H9 (cell line): ENCODE results near the gene ACTL8. TPM values are rescaled to one million over a fixed set of nuclear protein-coding genes. Genes with fewer than 3 reads are reported as not detected.

Source experiments
- DNase-seq: peaks from one replicate; pipeline ENCODE4 v3.0.0-alpha.2; 2017
- H2AFZ ChIP-seq: one replicate; pipeline ENCODE4 v1.6.1; 2013; ENCODE audit warnings: mild to moderate bottlenecking, low read length, control low read depth, moderate library complexity
- H2AK5ac ChIP-seq: 2 replicates; pipeline ENCODE4 v1.6.1; 2013; ENCODE audit warnings: low read length, control low read depth, mixed read lengths; ENCODE audit not compliant: insufficient read length
- H2BK120ac ChIP-seq: one replicate; pipeline ENCODE4 v1.6.1; 2013; ENCODE audit warnings: low read depth, mild to moderate bottlenecking, low read length, control low read depth, inconsistent platforms; ENCODE audit not compliant: poor library complexity, severe bottlenecking
- H2BK12ac ChIP-seq: 2 replicates; pipeline ENCODE4 v1.6.1; 2013; ENCODE audit warnings: low read length, control low read depth, mixed read lengths, low read depth; ENCODE audit not compliant: insufficient read length
- H2BK15ac ChIP-seq: 2 replicates; pipeline ENCODE4 v1.6.1; 2013; ENCODE audit warnings: low read depth, low read length, control low read depth
- H2BK20ac ChIP-seq: one replicate; pipeline ENCODE4 v1.6.1; 2013; ENCODE audit warnings: low read depth, mild to moderate bottlenecking, low read length, control low read depth, inconsistent platforms; ENCODE audit not compliant: poor library complexity, severe bottlenecking
- H2BK5ac ChIP-seq: 2 replicates; pipeline ENCODE4 v1.6.1; 2013; ENCODE audit warnings: low read length, control low read depth, mixed read lengths; ENCODE audit not compliant: insufficient read length
- H3K14ac ChIP-seq: 2 replicates; pipeline ENCODE4 v1.6.1; 2013; ENCODE audit warnings: low read length, control low read depth; ENCODE audit not compliant: insufficient read depth
- H3K18ac ChIP-seq: 2 replicates; pipeline ENCODE4 v1.6.1; 2013; ENCODE audit warnings: low read depth, mild to moderate bottlenecking, mixed read lengths, low read length, control low read depth; ENCODE audit not compliant: insufficient read length
- H3K23ac ChIP-seq: 2 replicates; pipeline ENCODE4 v1.6.1; 2013; ENCODE audit warnings: low read length, control low read depth, mixed read lengths, low read depth; ENCODE audit not compliant: insufficient read length
- H3K23me2 ChIP-seq: 2 replicates; pipeline ENCODE4 v1.6.1; 2013; ENCODE audit warnings: low read depth, mild to moderate bottlenecking, mixed read lengths, low read length, control low read depth; ENCODE audit not compliant: insufficient read length, poor library complexity, severe bottlenecking
- H3K27ac ChIP-seq: 2 replicates; pipeline ENCODE4 v1.5.1; 2013; ENCODE audit warnings: low read length, control low read depth, mixed read lengths, low read depth; ENCODE audit not compliant: insufficient read length
- H3K27me3 ChIP-seq: 2 replicates; pipeline ENCODE4 v1.6.1; 2013; ENCODE audit warnings: low read length, control low read depth, inconsistent platforms; ENCODE audit not compliant: insufficient read depth
- H3K4ac ChIP-seq: 2 replicates; pipeline ENCODE4 v1.6.1; 2013; ENCODE audit warnings: low read depth, mild to moderate bottlenecking, control low read depth, inconsistent platforms, low read length, moderate library complexity
- H3K4me1 ChIP-seq: 2 replicates; pipeline ENCODE4 v1.6.1; 2013; ENCODE audit warnings: low read length, control low read depth, inconsistent platforms; ENCODE audit not compliant: insufficient read depth
- H3K4me2 ChIP-seq: 2 replicates; pipeline ENCODE4 v1.6.1; 2013; ENCODE audit warnings: low read length, control low read depth, mixed read lengths; ENCODE audit not compliant: insufficient read length, insufficient read depth
- H3K56ac ChIP-seq: 2 replicates; pipeline ENCODE4 v1.6.1; 2013; ENCODE audit warnings: low read depth, mild to moderate bottlenecking, mixed read lengths, low read length, control low read depth; ENCODE audit not compliant: insufficient read length
- H3K79me1 ChIP-seq: 2 replicates; pipeline ENCODE4 v1.6.1; 2013; ENCODE audit warnings: low read depth, mild to moderate bottlenecking, moderate library complexity, low read length, control low read depth, inconsistent platforms; ENCODE audit not compliant: insufficient read depth, poor library complexity, severe bottlenecking
- H3K79me2 ChIP-seq: 2 replicates; pipeline ENCODE4 v1.6.1; 2013; ENCODE audit warnings: low read length, control low read depth, inconsistent platforms; ENCODE audit not compliant: insufficient read depth
- H3K9ac ChIP-seq: 2 replicates; pipeline ENCODE4 v1.6.1; 2013; ENCODE audit warnings: low read length, control low read depth, mixed read lengths; ENCODE audit not compliant: insufficient read length; ENCODE audit errors: extremely low read depth
- H3K9me3 ChIP-seq: one replicate; pipeline ENCODE4 v1.6.1; 2013; ENCODE audit warnings: low read depth, low read length, inconsistent platforms; ENCODE audit not compliant: control insufficient read depth
- H3T11ph ChIP-seq: one replicate; pipeline ENCODE4 v1.6.1; 2013; ENCODE audit warnings: mild to moderate bottlenecking, low read length, control low read depth, inconsistent platforms
- H4K20me1 ChIP-seq: one replicate; pipeline ENCODE4 v1.6.1; 2013; ENCODE audit not compliant: control insufficient read depth, insufficient read length, insufficient read depth
- H4K5ac ChIP-seq: 2 replicates; pipeline ENCODE4 v1.6.1; 2013; ENCODE audit warnings: low read depth, mild to moderate bottlenecking, mixed read lengths, low read length, control low read depth; ENCODE audit not compliant: insufficient read length
- H4K8ac ChIP-seq: replicated peaks from 2 replicates; pipeline ENCODE4 v1.6.1; 2013; ENCODE audit warnings: low read length, control low read depth, mixed read lengths, low read depth; ENCODE audit not compliant: insufficient read length
- H4K91ac ChIP-seq: 2 replicates; pipeline ENCODE4 v1.6.1; 2013; ENCODE audit warnings: low read depth, mild to moderate bottlenecking, moderate library complexity, mixed read lengths, low read length, control low read depth; ENCODE audit not compliant: insufficient read length
- H3K27ac Mint-ChIP-seq, 3 experiments: 2 replicates in 2 of 3; 3 replicates in 1 of 3; pipeline ENCODE4 v1.8.0; 2020 to 2021; ENCODE audit warnings: mixed read lengths in 3 of 3, mild to moderate bottlenecking in 1 of 3, moderate library complexity in 1 of 3
- H3K27me3 Mint-ChIP-seq: 2 replicates; pipeline ENCODE4 v1.8.0; 2021; ENCODE audit warnings: low read depth, mild to moderate bottlenecking, moderate library complexity, mixed read lengths
- H3K36me3 Mint-ChIP-seq, 3 experiments: 2 replicates in 2 of 3; 3 replicates in 1 of 3; pipeline ENCODE4 v1.8.0; 2020 to 2021; ENCODE audit warnings: low read depth in 3 of 3, mixed read lengths in 3 of 3; ENCODE audit not compliant: insufficient read depth in 1 of 3
- H3K4me1 Mint-ChIP-seq, 2 experiments: 2 replicates each; pipeline ENCODE4 v1.8.0; 2020; ENCODE audit warnings: mixed read lengths in 2 of 2
- H3K4me3 Mint-ChIP-seq, 2 experiments: 2 replicates in 1 of 2; 3 replicates in 1 of 2; pipeline ENCODE4 v1.8.0; 2020 to 2021; ENCODE audit warnings: mild to moderate bottlenecking in 2 of 2, mixed read lengths in 2 of 2, moderate library complexity in 1 of 2
- H3K9me3 Mint-ChIP-seq, 2 experiments: 2 replicates in 1 of 2; 3 replicates in 1 of 2; pipeline ENCODE4 v1.8.0; 2020; ENCODE audit warnings: mild to moderate bottlenecking in 2 of 2, mixed read lengths in 2 of 2, moderate library complexity in 1 of 2
- WGBS: extraction: QIAGEN DNeasy Blood & Tissue Kit; methylation state at CpG from one replicate; pipeline ENCODE4 v1.1.7; 2013; ENCODE audit warnings: missing lambda C conversion rate, low lambda C conversion rate, mixed read lengths; ENCODE audit not compliant: insufficient read length; ENCODE audit errors: extremely low coverage; 5-methylcytosine and 5-hydroxymethylcytosine counted together
- total RNA-seq: library from RNA; stranded (reverse); gene quantifications from 2 replicates; pipeline ENCODE4 v1.2.1, GENCODE V29; 2021
- TF ChIP-seq, protein P1 (sequence below): fragments of 200-600 bp; sonication (generic); conservative IDR thresholded peaks from 3 replicates; pipeline ENCODE4 v1.8.0; 2021; ENCODE audit warnings: antibody characterized with exemption, mild to moderate bottlenecking

Gene ACTL8
- total RNA-seq, 1 experiment from 2014 or later = not detected

DNA sequence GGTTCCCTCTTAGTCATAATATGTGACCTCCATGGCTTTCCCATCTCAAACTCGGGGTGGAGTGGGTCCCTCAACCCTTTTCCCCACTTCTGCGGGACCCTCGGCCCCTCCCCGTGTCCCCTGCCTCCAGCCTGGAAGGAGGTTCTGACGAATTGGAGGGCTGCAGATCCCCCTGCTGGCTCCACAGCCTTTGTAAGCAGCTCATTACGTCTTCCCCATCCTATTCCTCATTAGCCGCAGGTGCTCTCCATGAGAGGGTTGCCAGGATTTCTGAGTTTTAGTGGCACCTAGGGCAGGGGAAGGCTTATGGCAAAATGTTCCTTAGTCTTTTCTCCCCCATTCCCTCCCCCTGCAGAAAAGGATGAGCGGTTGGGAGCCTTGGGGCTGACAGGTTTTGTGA lies 8.3 kb downstream of the ACTL8 start:
- Mint-ChIP-seq H3K36me3 (peaks cover 7 to 18% (median 16%) of the 10 kb centered on the region in 3 experiments), H3K4me3 (no peak overlapping the region), H3K4me1 (peaks cover 7 to 13% of the 10 kb centered on the region in 2 experiments), H3K9me3 (peaks cover 19 to 22% of the 10 kb centered on the region in 2 experiments), H3K27ac (peak overlapping the region in 1 of 3 experiments; percentile 89; a peak in 2 of 7 replicates), H3K27me3 (peaks cover 19% of the 10 kb centered on the region)
- Histone ChIP-seq H4K20me1 (no peaks in the 10 kb centered on the region), H3K4me2 (no peak overlapping the region), H3T11ph (no peak overlapping the region), H3K23me2 (no peaks in the 10 kb centered on the region), H3K79me2 (no peaks in the 10 kb centered on the region), H3K9ac (no peak overlapping the region), H3K56ac (no peak overlapping the region), H3K18ac (no peak overlapping the region), H2AK5ac (no peak overlapping the region), H4K91ac (no peak overlapping the region), H2BK5ac (no peak overlapping the region), H3K4ac (no peak overlapping the region), H2BK20ac (no peak overlapping the region), H3K27me3 (no peaks in the 10 kb centered on the region), H3K4me1 (no peaks in the 10 kb centered on the region), H2AFZ (no peak overlapping the region), H2BK120ac (no peak overlapping the region), H2BK12ac (no peak overlapping the region), H4K5ac (no peak overlapping the region), H3K79me1 (no peaks in the 10 kb centered on the region), H4K8ac (no peak overlapping the region), H2BK15ac (no peak overlapping the region), H3K14ac (no peak overlapping the region), H3K9me3 (peaks cover 12% of the 10 kb centered on the region), H3K27ac (no peak overlapping the region), H3K23ac (no peak overlapping the region)
- no peak for DNase-seq
- TF ChIP-seq, protein P1, sequence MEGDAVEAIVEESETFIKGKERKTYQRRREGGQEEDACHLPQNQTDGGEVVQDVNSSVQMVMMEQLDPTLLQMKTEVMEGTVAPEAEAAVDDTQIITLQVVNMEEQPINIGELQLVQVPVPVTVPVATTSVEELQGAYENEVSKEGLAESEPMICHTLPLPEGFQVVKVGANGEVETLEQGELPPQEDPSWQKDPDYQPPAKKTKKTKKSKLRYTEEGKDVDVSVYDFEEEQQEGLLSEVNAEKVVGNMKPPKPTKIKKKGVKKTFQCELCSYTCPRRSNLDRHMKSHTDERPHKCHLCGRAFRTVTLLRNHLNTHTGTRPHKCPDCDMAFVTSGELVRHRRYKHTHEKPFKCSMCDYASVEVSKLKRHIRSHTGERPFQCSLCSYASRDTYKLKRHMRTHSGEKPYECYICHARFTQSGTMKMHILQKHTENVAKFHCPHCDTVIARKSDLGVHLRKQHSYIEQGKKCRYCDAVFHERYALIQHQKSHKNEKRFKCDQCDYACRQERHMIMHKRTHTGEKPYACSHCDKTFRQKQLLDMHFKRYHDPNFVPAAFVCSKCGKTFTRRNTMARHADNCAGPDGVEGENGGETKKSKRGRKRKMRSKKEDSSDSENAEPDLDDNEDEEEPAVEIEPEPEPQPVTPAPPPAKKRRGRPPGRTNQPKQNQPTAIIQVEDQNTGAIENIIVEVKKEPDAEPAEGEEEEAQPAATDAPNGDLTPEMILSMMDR = no peak
- no CpG with 5 or more reads among the region's 8 CpGs for WGBS
